C4-2B (cell line): ENCODE results near the gene PLXNA4.

ENCODE experiments used
- ZFX ChIP-seq: fragments of 450-650 bp; IDR thresholded peaks from 2 replicates; pipeline ENCODE4 v1.6.1; 2017
- TF ChIP-seq, protein P1 (sequence below): fragments of 450-650 bp; conservative IDR thresholded peaks from 2 replicates; pipeline ENCODE4 v1.5.1; 2017; ENCODE audit warnings: mild to moderate bottlenecking

DNA sequence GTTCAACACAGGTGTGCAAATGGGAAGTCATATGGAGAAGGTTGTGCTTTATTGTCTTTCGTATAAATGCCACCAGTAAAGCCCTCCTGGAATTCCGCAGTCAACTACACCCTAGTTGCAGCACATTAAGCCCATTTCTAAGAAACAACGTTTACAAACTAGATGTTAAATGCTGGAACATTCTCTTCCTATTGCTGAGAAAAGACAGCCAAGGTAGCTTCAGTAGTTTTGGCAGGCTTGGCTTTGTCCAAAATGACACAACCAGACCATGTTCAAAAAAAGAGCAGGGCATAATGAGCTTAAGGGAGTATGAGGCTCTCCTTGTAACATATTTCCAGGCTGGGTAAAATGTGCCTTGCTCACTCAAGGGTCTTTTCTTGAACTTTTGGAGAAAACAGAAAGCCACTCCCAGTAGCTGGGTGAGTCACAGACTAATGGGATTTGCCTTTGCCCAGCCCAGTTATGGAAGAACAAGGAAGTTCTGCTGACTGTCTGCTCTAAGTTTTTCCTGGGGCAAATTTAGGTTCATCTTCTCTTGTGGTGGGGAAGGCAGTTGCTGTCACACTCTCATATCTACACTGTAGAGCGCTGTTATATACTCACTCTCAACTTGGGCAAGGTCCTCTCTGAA lies 238.7 kb downstream of the PLXNA4 start:
- TF ChIP-seq, protein P1, sequence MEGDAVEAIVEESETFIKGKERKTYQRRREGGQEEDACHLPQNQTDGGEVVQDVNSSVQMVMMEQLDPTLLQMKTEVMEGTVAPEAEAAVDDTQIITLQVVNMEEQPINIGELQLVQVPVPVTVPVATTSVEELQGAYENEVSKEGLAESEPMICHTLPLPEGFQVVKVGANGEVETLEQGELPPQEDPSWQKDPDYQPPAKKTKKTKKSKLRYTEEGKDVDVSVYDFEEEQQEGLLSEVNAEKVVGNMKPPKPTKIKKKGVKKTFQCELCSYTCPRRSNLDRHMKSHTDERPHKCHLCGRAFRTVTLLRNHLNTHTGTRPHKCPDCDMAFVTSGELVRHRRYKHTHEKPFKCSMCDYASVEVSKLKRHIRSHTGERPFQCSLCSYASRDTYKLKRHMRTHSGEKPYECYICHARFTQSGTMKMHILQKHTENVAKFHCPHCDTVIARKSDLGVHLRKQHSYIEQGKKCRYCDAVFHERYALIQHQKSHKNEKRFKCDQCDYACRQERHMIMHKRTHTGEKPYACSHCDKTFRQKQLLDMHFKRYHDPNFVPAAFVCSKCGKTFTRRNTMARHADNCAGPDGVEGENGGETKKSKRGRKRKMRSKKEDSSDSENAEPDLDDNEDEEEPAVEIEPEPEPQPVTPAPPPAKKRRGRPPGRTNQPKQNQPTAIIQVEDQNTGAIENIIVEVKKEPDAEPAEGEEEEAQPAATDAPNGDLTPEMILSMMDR: no peak
- no peak for TF ChIP-seq ZFX
